Umbilical cord (tissue), 2 donors: ENCODE data around the gene GFRA4. TPM values are rescaled to one million over a fixed set of nuclear protein-coding genes. Genes with fewer than 3 reads are reported as not detected.
A peak's percentile ranks its signal among the peaks of the same experiment; 100 is the strongest.

ENCODE experiments used
- DNase-seq: peaks from one replicate; pipeline ENCODE4 v3.0.0-alpha.2; 2015; ENCODE audit warnings: low spot score
- total RNA-seq: library from RNA; depleted of rRNA; stranded (reverse); fragments of >200 nt; gene quantifications from one replicate; pipeline ENCODE4 v1.2.3, GENCODE V29; 2014; ENCODE audit warnings: low replicate concordance; ENCODE audit not compliant: insufficient read depth

GFRA4 gene
- total RNA-seq, 1 donor from 2014 or later, result not detected

DNA sequence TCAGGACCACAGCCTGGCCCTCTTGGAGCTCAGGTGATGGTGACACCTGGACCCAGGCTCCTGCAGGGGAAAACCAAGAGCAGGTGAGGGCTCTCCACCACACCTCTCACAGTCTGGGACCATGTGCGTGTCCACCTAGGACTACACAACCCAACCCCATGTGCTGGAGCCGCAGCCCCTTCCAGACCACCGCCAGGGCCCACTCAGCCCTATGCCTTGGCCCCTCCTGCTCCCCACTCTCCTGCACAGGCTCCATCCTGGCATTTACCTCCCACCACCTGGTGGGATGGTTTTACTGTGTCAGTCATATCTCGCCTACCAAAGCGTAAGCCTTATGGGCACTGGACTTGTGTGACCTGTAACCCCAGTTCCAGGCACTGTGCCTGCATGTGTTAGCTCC, 31.7 kb upstream of the GFRA4 start:
- no peak for DNase-seq

DNA sequence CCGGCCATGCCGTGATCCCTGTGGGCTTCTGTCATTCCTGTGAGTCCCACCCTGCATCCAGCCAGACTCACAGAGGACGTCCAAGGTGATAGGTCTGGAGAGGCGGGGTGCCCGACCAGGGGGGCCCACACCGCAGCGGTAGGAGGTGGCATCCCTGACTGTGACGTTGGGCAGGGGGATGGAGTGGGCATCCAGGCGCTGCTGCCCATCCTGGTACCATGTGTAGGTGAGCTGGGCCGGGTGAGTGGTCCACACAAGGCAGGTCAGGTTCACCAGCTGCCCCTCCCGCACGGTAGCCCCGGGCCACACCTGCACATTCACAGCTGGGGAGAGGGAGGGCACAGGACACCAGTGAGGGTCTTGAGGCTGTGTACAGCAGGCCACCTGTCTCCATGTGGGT, 30.2 kb upstream of the GFRA4 start:
- DNase-seq, result no peak

DNA sequence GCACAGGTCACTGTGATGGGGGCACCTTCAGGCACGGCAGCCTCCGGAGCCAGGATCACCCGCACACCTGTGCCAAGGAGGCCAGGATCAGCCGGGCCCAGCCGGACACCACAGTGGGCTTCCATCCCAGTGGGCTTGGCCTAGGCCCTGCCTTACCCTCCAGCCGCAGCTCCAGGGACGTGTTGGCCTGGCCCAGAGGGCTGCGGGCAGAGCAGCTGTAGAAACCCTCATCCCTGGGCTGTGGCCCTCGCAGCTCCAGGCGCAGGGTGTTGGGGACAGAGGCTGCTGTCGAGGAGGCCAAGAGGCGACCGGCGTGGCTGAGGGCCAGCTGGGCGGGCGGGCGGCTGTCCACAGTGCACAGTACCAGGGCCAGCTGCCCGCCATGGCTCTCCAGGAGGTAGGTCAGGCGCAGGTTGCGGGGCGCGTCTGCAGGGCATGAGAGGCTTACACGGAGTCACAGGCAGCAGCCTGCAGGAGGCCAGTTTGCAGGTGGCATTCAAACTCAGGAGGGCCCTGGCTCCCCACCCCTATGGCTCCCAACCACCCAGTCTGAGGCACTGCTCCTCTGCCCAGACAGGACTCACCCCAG, 29.6 kb upstream of the GFRA4 start:
- no peak for DNase-seq

DNA sequence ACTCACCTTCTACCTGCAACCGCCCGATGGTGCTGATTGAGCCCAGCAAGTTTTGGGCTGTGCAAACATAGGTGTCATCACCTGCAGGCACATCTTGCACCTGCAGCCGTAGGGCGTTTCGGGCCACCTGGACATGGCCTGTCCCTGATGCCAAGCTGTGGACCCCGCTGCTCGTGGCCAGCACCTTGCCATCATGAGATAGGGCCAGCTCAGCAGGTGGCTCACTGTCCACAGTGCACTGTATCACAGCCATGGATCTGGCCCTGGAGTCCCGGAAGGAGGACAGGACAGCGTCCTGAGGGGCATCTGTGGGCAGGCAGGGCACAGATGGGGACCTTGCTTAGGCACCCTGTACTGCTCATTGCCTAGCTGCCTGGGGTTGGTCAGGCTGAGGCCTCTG, 28.7 kb upstream of the GFRA4 start:
- DNase-seq, result no peak

DNA sequence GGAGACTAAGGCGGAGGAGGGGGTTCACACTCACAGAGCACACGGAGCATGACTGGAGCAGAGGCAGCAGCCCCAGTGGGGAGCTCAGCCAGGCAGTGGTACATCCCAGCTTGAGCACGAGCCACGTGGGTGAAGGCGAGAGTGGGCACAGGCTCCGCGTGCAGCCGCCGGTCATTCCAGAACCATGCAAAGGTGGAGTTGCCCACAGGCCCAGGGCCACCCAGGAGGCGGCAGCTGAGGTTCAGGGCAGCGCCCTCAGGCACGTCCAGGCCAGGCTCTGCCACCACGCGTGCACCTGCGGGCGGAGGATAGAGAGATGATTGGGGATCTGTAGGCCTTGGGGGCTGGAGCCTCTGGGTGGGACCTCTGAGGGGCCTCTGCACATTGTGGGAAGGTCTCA, 28.1 kb upstream of the GFRA4 start:
- DNase-seq, result no peak

DNA sequence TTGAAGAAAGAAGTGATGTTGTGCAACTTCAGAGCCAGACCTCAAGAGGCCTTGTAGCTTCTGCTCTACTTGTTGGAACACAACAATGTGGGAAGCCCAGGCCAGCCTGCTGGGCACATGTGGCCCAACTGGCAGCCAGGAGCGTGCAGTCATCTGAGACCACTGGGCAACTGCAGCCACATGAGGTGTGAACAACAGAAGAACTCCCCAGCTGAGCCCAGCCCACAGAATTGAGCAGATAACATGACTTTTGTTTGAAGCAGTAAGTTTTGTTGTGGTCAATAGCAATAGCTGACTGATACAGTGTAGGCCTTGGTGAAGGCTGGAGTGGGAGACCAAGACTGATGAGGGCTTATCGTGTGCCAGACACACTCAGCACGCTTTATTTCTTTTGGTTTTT, 27.2 kb upstream of the GFRA4 start:
- no peak for DNase-seq

DNA sequence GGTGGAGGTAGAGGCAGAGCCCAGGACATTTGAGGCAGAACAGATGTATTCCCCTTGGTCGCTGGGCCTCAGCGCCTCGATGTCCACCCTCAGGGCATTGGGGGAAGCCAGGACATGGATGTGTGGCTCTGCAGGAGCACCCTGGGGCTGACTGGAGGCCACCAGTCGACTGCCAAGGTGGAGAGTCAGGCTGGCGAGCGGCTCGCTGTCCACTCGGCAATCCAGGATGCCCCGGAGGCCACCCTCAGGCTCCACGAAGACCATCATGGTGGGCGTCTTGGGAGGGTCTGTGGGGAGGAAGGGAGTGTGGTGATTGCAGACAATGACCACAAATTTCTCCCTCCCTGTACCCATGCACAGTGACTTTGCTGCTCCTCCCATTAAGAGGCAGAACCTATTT, 26.8 kb upstream of the GFRA4 start:
- no peak for DNase-seq

DNA sequence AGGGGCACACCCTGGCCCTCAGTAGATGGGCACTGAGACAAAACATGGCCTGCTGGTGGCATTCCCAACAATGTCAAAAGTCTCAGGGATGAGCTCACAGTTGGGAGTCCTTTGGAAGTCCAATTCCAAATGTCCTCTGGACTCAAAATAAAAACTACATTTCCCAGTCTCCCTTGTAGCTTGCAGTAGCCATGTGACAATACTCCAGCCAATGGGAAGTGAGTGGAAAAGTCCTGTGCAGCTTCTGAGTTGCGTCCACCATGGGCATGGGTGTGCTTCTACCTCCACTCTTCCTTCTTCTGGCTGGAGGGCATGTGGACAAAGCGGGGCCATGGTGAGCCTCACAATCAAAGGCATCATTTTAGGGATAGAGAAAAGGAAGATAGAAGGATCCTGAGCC, 24.5 kb upstream of the GFRA4 start:
- DNase-seq, result peak; percentile 75

DNA sequence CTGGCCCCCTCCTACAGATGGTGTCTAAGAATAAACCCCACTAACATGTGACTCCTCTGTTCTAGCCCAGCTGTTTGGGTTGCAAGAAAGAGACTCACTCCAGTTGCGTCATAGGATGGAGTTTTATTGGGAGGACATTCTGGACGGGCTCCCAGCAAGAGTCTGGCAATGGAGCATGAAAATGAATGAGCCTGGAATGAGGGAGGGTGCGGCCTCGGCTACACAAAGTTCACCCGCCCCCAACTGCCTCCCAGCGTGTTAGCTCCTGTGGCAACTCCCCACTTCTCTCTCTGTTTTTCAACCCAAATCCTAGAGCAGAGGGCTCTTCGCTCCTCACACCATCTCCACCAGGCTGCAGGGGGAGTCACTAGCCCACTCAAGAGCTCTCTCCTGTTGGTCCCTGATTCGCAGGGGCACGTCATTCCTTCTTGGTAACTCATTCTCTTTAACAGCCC, 23.7 kb upstream of the GFRA4 start:
- peak; percentile 98 for DNase-seq

DNA sequence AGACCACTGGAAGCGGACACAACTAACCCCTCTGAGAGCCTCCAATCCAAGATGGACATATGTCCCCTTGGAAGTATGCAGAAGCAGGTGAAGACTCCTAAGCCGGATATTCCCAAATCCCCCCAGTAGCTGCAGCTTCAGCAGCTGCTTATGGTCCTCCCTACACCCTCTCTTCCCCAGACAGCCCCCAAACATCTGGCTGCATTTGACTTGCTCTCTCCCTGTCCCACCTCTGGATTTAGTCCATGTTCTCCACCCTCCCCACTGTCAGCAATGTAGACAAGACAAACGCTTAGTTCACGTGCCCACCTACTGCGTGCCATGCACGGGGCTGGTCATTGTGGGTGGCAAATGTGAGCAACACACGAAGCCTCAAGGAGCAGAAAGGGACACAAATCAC, 23.2 kb upstream of the GFRA4 start:
- no peak for DNase-seq

DNA sequence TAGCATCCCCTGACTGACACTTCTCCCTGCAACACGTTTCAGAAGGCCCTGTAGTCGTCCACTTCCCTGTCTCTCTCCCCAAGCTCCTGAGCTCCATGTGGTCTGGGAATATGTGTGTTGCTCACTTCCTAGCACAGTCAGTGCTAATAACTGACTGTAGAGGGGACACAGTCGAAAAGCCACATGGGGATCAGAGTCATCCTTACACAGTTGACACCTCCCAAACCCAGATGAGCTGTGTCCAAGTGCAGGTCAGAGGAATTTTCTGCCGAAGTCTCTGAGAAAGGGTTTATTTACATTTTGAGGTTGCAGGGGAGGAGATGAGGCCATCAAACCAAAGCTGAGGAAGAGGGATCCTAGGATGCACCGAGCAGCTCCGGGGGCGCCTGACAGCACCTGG, 22.1 kb upstream of the GFRA4 start:
- DNase-seq, result no peak

DNA sequence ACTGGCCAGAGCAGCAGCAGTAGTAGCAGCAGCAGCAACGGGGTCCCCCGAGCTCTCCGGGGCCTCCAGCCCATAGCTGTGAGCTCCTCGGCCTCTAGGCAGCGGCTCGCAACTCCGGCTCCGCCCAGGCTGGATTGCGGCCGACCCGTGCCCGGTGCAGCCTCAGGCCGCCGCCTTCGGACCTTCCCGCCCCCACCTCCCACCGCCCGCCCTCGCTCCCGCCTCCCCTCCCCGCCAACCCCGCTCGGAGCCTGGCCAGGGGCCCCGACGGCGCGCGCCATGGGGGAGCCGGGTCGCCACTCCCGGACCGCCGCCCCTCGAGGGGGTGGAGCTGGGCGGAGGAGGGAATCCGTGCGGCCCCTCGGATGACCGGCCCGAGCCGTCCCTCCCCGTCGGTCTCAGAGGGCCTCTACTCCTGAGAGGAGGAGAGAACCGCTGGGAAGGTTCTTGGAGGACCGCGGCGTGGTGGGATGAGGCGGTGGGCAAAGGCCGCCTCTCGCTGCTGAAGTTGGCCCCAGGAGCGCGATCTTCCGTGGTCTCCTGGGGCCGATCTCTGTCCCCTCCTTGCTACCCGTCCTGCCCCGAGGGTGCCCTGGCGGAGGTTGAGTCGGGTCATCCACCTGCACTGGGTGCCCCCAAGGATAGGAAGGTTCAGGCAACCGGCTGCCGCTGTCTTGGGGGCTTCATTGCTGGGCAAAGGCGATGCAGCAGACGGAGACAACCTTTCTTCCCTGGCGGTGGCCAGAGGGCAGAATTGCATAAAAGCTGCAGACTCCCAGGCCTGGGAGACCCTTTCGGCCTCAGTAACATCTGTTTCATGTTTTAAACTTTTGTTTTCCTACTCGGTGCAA, 19.0 kb upstream of the GFRA4 start, which contains the start of gene ADAM33:
Gene ADAM33 (minus strand): TSS at position 80 of the 851 bp plus-strand sequence. CDS start 6 bp downstream, at position 74.
- peak; percentile 71 for DNase-seq

DNA sequence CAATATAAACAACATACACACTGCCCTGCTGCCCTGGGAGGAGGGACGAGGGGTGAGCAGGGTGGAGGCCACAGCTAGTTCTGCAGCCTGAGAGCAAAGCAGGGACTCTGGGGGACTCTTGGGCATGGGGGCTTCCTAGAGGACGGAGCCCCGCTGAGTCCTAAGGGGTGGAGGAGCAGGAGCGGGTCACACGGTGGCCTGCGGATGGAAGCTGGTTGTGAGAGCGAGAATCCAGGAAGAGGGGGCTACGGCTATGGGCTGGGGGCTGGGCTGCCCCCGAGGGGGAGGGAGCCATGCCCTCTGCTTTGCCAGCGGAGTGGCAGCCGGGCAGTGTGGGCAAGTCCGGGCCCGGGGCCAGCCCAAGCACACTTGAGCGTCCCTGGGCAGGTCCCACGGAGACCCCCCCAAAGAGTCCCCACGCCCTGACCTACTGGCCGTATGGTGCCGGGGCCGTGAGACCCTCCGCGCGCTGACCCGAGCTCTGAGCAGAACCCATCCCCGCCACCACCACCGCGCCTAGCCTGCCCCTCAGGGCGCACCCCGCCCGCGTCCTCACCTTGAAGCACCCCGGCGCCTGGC, 18.2 kb upstream of the GFRA4 start:
- DNase-seq, result no peak

DNA sequence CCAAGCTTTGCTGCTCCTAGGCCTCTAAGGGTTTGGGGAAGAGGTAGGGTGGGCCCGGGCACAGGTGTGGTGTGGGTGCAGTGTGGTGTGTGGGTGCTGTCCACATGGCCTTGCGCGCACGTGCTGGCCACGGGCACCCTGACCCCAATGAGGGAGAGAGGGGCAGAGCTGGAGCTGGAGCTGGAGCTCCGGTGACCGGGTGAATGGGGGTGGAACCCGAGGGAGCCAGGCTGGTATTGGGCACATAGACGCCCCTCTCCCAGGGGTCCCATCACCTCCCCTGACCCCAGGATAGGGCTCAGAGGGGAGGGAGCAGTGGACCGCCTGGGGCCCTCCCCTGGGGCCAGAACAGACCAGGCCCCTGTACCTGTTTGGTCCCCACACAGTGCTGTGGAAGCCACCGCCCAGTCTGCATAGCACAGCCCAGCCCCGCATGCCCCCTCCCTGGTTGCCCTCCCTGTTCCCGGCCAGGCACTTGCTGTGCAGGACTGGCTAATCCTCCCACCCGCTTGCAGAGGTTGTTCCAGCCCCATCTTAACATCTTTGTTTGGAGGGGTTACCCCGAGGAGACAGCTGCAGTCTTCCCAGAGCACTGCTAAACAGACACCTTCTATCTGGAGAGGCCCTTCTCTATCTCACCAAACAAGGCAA, 17.6 kb upstream of the GFRA4 start:
- DNase-seq, result peak; percentile 43

DNA sequence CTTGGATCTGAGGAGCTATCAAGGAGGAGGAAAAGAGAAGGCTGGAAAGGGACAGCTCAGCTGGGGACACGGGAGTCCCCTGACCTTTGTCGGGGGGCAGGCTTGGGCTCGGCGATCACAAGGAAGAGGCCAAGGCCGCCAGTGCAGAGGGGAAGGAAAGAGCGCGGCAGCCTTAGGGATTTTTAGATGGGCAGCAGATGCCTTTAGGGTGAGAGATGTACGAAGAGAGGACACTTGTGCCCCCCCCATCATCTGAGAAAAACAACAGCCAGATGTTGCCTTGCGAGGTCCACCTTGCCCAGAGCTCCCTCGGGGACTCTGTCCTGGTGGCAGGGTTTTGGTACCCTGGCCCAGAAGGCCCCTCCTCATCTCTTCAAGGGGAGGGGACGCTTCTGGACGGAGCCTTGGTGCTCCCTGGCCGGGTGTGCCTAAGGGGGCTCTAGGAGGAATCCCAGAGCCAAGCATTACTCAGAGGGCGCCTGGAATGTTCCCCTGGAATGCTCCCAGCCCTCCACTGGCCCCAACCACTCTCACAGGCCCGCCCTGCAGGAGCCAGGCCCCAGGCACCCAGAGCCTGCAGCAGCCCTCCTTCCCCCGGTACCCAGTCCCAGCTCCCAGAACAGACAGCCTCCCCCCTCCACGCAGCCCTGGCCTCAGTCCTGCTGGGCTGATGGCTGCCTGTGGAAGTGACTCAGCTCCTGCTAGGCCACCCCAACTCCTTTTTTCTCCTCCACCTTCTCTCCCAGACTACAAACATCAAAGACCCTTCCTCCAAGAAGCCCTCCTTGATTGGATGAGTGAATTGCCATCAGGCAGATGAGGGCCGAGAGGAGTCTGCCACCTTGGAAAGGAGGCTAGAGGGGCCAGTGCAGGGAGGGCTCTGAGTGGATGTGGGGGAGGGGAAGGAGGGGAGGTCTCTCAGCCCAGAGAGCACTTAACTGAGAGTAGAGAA, 16.8 kb upstream of the GFRA4 start:
- peak; percentile 94 for DNase-seq

DNA sequence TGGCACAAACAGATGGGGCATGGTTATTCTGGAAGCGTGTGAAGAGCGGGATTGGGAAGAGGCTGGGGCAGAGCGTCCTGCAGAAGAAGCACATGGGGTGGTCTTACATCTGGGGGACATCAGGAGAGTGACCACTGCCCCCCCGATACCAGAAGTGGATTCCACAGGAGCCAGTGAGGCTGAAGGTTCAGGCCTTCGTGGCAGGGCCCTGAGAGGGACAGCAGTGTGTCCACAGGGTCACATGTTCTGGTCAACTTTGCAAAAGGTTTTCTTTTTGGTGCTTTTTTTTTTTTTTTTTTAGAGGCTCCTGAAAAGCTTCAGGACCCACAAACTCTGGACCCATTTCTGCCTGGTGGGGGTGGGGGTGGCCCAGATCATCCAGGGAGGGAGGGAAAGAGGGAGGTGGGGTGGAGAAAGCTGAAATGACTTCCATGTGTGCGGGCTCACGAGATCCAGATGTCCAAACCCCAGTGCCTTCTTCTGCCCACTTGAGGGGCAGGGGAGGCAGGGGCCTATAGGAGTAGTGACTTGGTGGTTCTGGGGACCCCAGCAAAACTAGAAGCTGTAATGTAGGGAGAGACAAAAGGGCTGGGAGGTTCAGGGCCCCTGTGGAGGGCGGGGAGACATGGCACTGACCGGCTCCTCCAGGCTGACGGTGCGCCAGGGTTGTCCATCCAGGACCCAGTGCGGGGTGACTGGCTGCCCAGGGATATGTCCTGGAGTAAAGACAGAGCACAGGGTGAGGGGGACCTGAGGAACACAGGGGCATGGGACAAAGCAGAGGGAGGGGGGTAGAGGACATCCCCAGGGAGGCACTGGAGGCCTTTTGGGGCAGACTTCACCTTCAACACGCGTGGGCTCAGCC, 15.9 kb upstream of the GFRA4 start:
- DNase-seq, result peak; percentile 36

DNA sequence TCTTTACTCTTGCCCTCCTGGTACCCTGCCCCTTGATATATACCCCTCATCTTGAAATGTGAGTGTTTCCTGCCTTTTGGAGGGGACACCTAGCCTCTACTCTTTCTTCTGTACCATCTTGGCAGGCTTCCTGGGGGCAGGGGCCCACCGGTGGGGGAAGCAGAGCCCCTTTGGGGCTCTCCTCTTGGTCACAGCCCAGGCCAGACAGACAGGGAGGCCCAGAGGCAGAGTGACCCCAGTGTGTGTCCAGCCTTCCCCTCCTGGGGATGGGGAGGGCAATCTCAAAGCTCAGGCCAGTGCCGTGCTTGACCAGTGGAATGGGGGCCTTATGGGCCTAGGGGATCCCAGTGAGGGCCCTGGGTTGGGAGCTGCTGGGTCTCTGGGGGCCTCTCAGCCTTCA, 15.0 kb upstream of the GFRA4 start:
- DNase-seq, result no peak

DNA sequence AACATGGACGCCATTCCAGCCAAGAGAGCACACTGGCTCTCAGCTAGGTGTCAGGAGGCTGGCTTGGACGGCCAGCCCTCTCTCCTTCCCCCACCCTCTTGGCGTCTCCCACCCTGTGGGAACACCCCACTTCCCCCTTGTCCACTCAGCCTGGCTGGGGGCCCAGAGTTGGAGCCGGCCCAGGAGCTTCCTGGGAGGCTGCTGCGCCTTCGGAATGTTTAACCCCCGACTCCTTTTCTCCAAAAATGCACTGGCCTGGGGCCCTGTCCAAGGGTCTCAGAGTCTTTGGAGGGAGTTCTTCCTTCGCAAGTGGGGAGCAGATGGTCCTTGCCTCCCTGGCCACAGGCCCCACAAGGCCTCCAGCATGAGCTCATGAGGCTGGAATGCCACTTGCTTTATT, 14.5 kb upstream of the GFRA4 start:
- DNase-seq, result peak; percentile 43

DNA sequence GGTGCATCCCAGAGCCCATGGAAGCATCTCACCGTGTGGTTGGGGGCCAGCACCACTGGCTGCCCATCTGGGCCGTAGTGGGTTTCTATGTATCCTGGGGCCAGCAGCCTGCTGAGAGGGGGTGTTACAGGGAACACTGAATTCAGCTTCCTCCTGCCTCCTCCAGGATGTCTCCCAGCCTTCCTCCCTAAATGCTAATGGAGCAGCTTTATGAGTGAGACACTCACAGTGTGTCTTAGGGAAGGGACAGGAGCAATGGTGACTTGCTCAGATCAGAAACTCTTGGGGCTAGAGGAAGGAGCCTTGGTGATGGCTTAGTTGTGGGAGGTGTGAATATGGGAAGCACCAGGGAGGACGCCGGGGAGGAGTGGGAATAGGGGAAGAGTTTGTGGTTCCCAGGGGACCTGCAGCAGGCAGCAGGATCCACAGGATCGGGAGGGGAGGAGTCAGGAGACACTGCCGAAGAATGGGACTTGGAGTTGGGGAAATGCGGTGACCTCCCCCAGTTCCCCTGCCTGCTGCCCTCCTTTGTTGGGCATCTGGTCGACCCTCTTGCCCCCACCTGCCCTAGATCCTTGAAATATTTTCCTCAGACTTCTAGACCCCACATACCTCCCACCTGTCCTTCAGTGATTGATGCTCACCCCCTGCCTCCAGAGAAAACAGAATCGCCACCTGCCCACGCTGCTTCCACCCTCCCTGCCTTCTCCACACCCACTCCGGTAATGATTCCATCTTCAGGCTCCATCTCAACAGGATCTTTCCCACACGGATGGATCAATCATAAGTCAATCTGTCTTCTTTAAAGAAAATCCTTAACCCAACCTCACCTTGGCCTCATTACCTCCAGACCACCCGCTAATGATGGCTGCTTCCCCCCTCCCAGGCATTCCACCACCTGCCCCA, 12.0 kb upstream of the GFRA4 start:
- DNase-seq, result no peak
